UCSD-AML1 (cell line): ENCODE results near the gene C18orf54.
A peak's percentile ranks its signal among the peaks of the same experiment; 100 is the strongest.
"Not testable (repeated sequence)": the region's sequence is repeated elsewhere in the genome, so short reads cannot be mapped to it uniquely, and the experiment has no call there.

ENCODE experiments used
- DNase-seq: peaks from one replicate; lab custom pipeline; 2025; ENCODE audit not compliant: unreplicated experiment; lab: John Stamatoyannopoulos, UW

Gene C18orf54

GRCh38 chr18:54386800-54387495 lies 29.2 kb downstream of the C18orf54 start:
- DNase-seq = not testable (repeated sequence)

- no peak for DNase-seq
These were observed 29.9 kb downstream of the C18orf54 start for GRCh38 chr18:54387631-54388030.

GRCh38 chr18:54388203-54389142 lies 30.8 kb downstream of the C18orf54 start:
- peak; percentile 69 for DNase-seq

- no peak for DNase-seq
These were observed 31.4 kb downstream of the C18orf54 start for GRCh38 chr18:54389143-54389505.

- DNase-seq = no peak
These were observed 33.1 kb downstream of the C18orf54 start for GRCh38 chr18:54390838-54391237.

- DNase-seq = no peak
These were observed 34.9 kb downstream of the C18orf54 start for GRCh38 chr18:54392543-54393023.

- no peak for DNase-seq
These were observed 36.1 kb downstream of the C18orf54 start for GRCh38 chr18:54393648-54394294.

- no peak for DNase-seq
These were observed 39.1 kb downstream of the C18orf54 start for GRCh38 chr18:54396760-54397159.

GRCh38 chr18:54405290-54405689 lies 47.6 kb downstream of the C18orf54 start:
- DNase-seq = no peak

- no peak for DNase-seq
These were observed 54.1 kb downstream of the C18orf54 start for GRCh38 chr18:54411781-54412180.

- no peak for DNase-seq
These were observed 57.4 kb downstream of the C18orf54 start for GRCh38 chr18:54415086-54415485.

- no peak for DNase-seq
These were observed 58.7 kb downstream of the C18orf54 start for GRCh38 chr18:54416436-54416835.

- DNase-seq = no peak
These were observed 66.1 kb downstream of the C18orf54 start for GRCh38 chr18:54423831-54424230.

- DNase-seq = no peak
These were observed 68.5 kb downstream of the C18orf54 start for GRCh38 chr18:54426085-54426665.
